ENCODE data around the gene CALHM6.
A peak's percentile ranks its signal among the peaks of the same experiment; 100 is the strongest.

GRCh38 chr6:116444092-116444491 lies 17.1 kb upstream of the CALHM6 start:
- TF ChIP-seq MAX (IDR thresholded peaks at IDR 0.05) (no peak), RAD21 (IDR thresholded peaks at IDR 0.05; ENCODE audit: low read depth) (peak; percentile 39; the same call in 1 of the 2 replicates), POLR2A (IDR thresholded peaks at IDR 0.05; ENCODE audit: borderline replicate concordance, extremely low read depth, insufficient read depth, insufficient read length) (no peak)
